OCI-LY1 (cell line): Measurements from ENCODE around the gene TRPM1.
A peak's percentile ranks its signal among the peaks of the same experiment; 100 is the strongest.

ENCODE experiments used
- EZH2 ChIP-seq: fragments of 200-600 bp; sonication (generic), shearing (Covaris generic); IDR thresholded peaks from 2 replicates; pipeline ENCODE4 v1.8.0; 2017; ENCODE audit warnings: borderline replicate concordance, mixed run types, mild to moderate bottlenecking, antibody characterized with exemption, low read length, moderate library complexity, mixed read lengths
- TF ChIP-seq, protein P1 (sequence below): fragments of 200-600 bp; sonication (generic), shearing (Covaris generic); IDR thresholded peaks from 2 replicates; pipeline ENCODE4 v1.5.1; 2017; ENCODE audit warnings: mild to moderate bottlenecking, antibody characterized with exemption, low read length, moderate library complexity, mixed read lengths

DNA sequence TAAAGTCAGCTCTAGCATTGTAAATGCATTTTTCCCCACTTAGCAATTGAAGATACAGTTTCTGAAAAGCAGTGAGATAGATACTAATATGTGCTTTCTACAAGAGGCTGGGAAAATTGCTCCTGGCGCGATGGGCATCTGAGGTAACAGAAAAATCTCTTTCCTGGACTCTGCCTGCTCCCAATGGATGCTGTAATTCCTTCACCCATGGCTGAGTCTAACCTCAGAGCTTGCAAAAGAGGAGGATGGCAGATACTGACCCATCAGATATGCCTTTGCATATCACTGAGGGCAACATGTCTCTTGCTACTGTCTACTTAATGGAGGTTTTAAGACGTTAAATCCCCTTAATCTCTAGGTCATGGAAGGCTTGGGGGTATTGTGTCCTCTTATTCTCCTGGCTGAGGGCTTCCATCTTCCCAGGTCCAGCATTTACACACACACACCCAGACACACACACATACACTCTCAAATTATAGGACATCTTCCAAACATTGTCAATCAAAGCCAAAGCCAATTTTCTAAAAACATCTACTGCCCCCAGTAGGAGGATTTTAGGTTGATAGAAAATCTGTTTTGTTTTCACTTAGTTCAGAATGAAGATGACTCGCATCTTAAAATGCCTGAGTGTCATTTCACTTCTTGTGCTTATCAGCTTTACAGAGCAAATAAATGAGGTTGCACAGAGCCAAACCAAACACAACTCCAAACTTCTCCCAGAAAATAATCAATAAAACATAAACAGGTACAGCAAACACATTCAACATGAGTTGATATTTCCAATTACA, 2.4 kb downstream of the TRPM1 start:
- TF ChIP-seq, protein P1, sequence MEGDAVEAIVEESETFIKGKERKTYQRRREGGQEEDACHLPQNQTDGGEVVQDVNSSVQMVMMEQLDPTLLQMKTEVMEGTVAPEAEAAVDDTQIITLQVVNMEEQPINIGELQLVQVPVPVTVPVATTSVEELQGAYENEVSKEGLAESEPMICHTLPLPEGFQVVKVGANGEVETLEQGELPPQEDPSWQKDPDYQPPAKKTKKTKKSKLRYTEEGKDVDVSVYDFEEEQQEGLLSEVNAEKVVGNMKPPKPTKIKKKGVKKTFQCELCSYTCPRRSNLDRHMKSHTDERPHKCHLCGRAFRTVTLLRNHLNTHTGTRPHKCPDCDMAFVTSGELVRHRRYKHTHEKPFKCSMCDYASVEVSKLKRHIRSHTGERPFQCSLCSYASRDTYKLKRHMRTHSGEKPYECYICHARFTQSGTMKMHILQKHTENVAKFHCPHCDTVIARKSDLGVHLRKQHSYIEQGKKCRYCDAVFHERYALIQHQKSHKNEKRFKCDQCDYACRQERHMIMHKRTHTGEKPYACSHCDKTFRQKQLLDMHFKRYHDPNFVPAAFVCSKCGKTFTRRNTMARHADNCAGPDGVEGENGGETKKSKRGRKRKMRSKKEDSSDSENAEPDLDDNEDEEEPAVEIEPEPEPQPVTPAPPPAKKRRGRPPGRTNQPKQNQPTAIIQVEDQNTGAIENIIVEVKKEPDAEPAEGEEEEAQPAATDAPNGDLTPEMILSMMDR: peak; percentile 26; the same call in 1 of the 2 replicates
- TF ChIP-seq EZH2: no peak
